Measurements from ENCODE around the gene TNFRSF25. TPM values are rescaled to one million over a fixed set of nuclear protein-coding genes. Genes with fewer than 3 reads are reported as not detected.
A peak's percentile ranks its signal among the peaks of the same experiment; 100 is the strongest.

Gene TNFRSF25
- total and polyA plus RNA-seq, 9 of the 15 experiments (the other 6 are each of a cell fraction or from before 2014, with no cell fraction given), result 0.24 to 0.49 TPM; not detected in 7

DNA sequence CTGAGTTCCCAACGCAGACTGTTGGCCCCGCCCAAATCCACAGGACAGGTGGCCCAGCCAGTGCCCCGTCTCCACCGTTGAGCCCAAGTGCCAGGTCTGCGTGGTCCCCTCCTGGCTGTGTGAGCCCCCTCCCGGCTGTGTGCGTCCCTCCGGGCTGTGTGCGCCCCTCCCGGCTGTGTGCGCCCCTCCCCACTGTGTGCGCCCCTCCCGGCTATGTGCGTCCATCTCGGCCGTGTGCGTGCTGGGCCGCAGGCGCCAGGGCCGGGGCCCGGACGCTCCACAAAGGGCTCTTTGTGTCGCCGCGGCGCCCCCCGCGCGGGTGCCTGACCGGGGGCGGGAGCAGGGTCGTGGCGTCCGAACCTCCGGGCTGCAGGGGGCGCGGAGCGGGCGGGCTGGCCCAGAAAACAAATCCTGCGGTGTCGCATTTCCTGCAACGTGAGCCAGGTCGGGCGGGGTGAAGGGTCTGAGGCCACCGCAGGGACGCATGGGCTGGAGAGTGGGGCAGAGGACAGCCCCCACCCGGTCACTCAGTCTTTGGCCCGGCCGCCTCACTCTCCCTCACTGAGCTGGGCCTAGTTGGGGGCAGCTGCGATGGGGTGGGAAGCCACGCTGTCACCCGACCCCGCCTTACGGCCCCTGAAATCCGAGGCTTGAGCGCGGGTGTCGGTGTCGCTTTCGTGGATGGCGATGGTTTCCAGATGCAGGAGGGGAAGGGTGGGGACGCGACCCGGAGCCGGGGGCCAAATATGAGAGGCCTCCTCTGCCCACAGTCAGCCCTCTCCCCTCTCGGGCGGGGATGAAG, 18.8 kb downstream of the TNFRSF25 start (continued):
- no peak for TF ChIP-seq SMARCE1 (IDR thresholded peaks at IDR 0.05)
- no peak for TF ChIP-seq NBN (IDR thresholded peaks at IDR 0.05; ENCODE audit: low read depth)
- peak; percentile 36; the same call in 1 of the 2 replicates for TF ChIP-seq ZBTB7A (IDR thresholded peaks at IDR 0.05; ENCODE audit: borderline replicate concordance, control insufficient read depth, low read depth, low read length)
- TF ChIP-seq, protein P1, sequence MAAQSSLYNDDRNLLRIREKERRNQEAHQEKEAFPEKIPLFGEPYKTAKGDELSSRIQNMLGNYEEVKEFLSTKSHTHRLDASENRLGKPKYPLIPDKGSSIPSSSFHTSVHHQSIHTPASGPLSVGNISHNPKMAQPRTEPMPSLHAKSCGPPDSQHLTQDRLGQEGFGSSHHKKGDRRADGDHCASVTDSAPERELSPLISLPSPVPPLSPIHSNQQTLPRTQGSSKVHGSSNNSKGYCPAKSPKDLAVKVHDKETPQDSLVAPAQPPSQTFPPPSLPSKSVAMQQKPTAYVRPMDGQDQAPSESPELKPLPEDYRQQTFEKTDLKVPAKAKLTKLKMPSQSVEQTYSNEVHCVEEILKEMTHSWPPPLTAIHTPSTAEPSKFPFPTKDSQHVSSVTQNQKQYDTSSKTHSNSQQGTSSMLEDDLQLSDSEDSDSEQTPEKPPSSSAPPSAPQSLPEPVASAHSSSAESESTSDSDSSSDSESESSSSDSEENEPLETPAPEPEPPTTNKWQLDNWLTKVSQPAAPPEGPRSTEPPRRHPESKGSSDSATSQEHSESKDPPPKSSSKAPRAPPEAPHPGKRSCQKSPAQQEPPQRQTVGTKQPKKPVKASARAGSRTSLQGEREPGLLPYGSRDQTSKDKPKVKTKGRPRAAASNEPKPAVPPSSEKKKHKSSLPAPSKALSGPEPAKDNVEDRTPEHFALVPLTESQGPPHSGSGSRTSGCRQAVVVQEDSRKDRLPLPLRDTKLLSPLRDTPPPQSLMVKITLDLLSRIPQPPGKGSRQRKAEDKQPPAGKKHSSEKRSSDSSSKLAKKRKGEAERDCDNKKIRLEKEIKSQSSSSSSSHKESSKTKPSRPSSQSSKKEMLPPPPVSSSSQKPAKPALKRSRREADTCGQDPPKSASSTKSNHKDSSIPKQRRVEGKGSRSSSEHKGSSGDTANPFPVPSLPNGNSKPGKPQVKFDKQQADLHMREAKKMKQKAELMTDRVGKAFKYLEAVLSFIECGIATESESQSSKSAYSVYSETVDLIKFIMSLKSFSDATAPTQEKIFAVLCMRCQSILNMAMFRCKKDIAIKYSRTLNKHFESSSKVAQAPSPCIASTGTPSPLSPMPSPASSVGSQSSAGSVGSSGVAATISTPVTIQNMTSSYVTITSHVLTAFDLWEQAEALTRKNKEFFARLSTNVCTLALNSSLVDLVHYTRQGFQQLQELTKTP (IDR thresholded peaks at IDR 0.05; ENCODE audit: low read depth in 1 of 2, partially characterized antibody in 2 of 2), result no peak
- TF ChIP-seq ZNF561 (CRISPR knock-in tag; conservative IDR thresholded peaks at IDR 0.05), result no peak
- TF ChIP-seq ZNF609 (CRISPR knock-in tag; IDR thresholded peaks at IDR 0.05; ENCODE audit: borderline replicate concordance), result no peak
- no peak for TF ChIP-seq ZNF232 (CRISPR knock-in tag; IDR thresholded peaks at IDR 0.05)
- TF ChIP-seq PTBP1 (IDR thresholded peaks at IDR 0.05; ENCODE audit: low read depth, low read length), result no peak
- TF ChIP-seq ETV6 (IDR thresholded peaks at IDR 0.05; ENCODE audit: borderline replicate concordance in 1 of 2, low read depth in 2 of 2, low read length in 1 of 2), result no peak
- TF ChIP-seq ETV6 (CRISPR knock-in tag; IDR thresholded peaks at IDR 0.05; ENCODE audit: borderline replicate concordance), result no peak
- TF ChIP-seq, protein P2, sequence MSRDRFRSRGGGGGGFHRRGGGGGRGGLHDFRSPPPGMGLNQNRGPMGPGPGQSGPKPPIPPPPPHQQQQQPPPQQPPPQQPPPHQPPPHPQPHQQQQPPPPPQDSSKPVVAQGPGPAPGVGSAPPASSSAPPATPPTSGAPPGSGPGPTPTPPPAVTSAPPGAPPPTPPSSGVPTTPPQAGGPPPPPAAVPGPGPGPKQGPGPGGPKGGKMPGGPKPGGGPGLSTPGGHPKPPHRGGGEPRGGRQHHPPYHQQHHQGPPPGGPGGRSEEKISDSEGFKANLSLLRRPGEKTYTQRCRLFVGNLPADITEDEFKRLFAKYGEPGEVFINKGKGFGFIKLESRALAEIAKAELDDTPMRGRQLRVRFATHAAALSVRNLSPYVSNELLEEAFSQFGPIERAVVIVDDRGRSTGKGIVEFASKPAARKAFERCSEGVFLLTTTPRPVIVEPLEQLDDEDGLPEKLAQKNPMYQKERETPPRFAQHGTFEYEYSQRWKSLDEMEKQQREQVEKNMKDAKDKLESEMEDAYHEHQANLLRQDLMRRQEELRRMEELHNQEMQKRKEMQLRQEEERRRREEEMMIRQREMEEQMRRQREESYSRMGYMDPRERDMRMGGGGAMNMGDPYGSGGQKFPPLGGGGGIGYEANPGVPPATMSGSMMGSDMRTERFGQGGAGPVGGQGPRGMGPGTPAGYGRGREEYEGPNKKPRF (IDR thresholded peaks at IDR 0.05; ENCODE audit: low read depth, low read length), result no peak
- TF ChIP-seq PHF8 (IDR thresholded peaks at IDR 0.05; ENCODE audit: borderline replicate concordance, low read length), result peak; percentile 14; the same call in 1 of the 2 replicates
- TF ChIP-seq, protein P3, sequence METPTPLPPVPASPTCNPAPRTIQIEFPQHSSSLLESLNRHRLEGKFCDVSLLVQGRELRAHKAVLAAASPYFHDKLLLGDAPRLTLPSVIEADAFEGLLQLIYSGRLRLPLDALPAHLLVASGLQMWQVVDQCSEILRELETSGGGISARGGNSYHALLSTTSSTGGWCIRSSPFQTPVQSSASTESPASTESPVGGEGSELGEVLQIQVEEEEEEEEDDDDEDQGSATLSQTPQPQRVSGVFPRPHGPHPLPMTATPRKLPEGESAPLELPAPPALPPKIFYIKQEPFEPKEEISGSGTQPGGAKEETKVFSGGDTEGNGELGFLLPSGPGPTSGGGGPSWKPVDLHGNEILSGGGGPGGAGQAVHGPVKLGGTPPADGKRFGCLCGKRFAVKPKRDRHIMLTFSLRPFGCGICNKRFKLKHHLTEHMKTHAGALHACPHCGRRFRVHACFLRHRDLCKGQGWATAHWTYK (CRISPR knock-in tag; IDR thresholded peaks at IDR 0.05), result no peak
- no peak for TF ChIP-seq SMARCA5 (IDR thresholded peaks at IDR 0.05)
